Measurements from ENCODE around the gene UGT1A9. TPM values are rescaled to one million over a fixed set of nuclear protein-coding genes. Genes with fewer than 3 reads are reported as not detected.

UGT1A9 gene
- total and polyA plus RNA-seq, 2 experiments from 2014 or later: not detected

DNA sequence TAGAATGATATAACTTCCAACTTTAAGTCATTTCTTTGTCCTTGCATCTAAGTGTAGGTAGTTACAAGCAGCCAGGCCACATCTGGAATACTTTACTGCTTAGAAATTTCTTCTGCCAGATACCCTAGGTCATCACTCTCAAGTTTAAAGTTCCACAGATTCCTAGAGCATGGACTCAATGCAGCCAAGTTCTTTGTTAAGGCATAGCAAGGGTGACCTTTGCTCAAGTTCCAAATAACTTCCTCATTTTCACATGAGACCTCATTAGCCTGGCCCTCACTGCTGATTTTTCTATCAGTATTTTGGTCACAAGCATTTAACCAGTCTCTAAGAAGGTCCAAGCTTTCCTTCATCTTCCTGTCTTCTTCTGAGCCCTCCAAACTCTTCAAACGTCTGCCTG is 7.8 kb upstream of the UGT1A9 start:
- Histone ChIP-seq H3K4me2 (ENCODE audit: unreplicated experiment) (no peak overlapping the region), H3K9me2 (ENCODE audit: insufficient read depth) (no peaks in the 10 kb centered on the region), H3K4me3 (no peak overlapping the region), H3K9ac (no peak overlapping the region), H3K27me3 (replicated peaks; ENCODE audit: insufficient read depth) (no peaks in the 10 kb centered on the region), H3K79me2 (ENCODE audit: insufficient read depth) (no peaks in the 10 kb centered on the region), H3K9me3 (ENCODE audit: low read depth) (no peaks in the 10 kb centered on the region), H4K20me1 (ENCODE audit: insufficient read depth) (no peaks in the 10 kb centered on the region), H3K27ac (no peak overlapping the region), H3K36me3 (ENCODE audit: low read depth) (no peaks in the 10 kb centered on the region), H2AFZ (no peak overlapping the region), H3F3A (ENCODE audit: insufficient read depth) (no peaks in the 10 kb centered on the region), H3K4me1 (ENCODE audit: insufficient read depth) (no peaks in the 10 kb centered on the region)
- WGBS, 2 experiments (ENCODE audit: low coverage in 1 of 2, low lambda C conversion rate in 2 of 2, missing lambda C conversion rate in 2 of 2): 0% methylated on average over 1 of the region's 1 CpG
- in situ Hi-C loops (cut with MboI): no loop called here
- no peak for TF ChIP-seq EZH2phosphoT487 (IDR thresholded peaks at IDR 0.05; ENCODE audit: insufficient read depth, low read depth)
- TF ChIP-seq EZH2 (IDR thresholded peaks at IDR 0.05; ENCODE audit: insufficient read depth, poor library complexity, severe bottlenecking): no peak
- no peak for DNase-seq

DNA sequence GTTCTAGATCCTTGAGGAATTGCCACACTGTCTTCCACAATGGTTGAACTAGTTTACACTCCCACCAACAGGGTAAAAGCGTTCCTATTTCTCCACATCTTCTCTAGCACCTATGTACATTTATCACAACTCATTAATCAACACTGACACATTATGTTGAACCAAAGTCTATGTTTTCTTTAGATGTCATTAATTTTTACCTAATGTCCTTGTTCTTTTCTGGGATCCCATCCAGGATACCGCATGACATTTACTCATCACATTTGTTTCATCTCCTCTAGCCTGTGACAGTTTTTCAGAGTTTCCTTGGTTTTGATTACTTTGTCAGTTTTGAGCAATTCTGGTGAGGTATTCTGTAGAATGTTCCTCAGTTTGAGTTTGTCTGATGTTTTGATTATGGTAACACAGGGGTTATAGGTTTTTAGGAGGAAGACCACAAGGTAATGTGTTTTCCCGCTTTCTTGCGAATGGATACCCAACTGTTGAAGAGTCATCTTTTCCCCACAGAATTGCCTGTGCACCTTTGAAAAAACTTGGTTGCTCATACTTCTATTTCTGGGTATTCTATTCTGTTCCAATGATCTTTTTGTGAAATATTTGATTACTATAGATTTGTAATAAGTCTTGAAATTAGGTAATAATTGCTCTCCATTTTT is 3.0 kb upstream of the UGT1A9 start:
- no peaks in the 10 kb centered on the region; the same call in 1 of the 2 replicates for H3K27me3 ChIP-seq (replicated peaks; ENCODE audit: insufficient read depth)
- H3K4me2 ChIP-seq (ENCODE audit: unreplicated experiment): no peak overlapping the region
- no peaks in the 10 kb centered on the region for H3K4me1 ChIP-seq (ENCODE audit: insufficient read depth)
- no peaks in the 10 kb centered on the region for H3F3A ChIP-seq (ENCODE audit: insufficient read depth)
- H3K9me2 ChIP-seq (ENCODE audit: insufficient read depth): no peaks in the 10 kb centered on the region
- H3K9ac ChIP-seq: no peak overlapping the region
- no peaks in the 10 kb centered on the region for H4K20me1 ChIP-seq (ENCODE audit: insufficient read depth)
- no peaks in the 10 kb centered on the region for H3K9me3 ChIP-seq (ENCODE audit: low read depth)
- in situ Hi-C loops (cut with MboI): no loop called here
- TF ChIP-seq EZH2 (IDR thresholded peaks at IDR 0.05; ENCODE audit: insufficient read depth, poor library complexity, severe bottlenecking) (no peak), EZH2phosphoT487 (IDR thresholded peaks at IDR 0.05; ENCODE audit: insufficient read depth, low read depth) (no peak)
- 45 to 56% methylated on average over 4 of the region's 4 CpGs for WGBS, 2 experiments (ENCODE audit: low coverage in 1 of 2, low lambda C conversion rate in 2 of 2, missing lambda C conversion rate in 2 of 2)
- no peak overlapping the region for H3K4me3 ChIP-seq
- H2AFZ ChIP-seq: no peak overlapping the region
- no peaks in the 10 kb centered on the region for H3K36me3 ChIP-seq (ENCODE audit: low read depth)
- no peak for DNase-seq
- H3K27ac ChIP-seq: no peak overlapping the region
- H3K79me2 ChIP-seq (ENCODE audit: insufficient read depth): no peaks in the 10 kb centered on the region

DNA sequence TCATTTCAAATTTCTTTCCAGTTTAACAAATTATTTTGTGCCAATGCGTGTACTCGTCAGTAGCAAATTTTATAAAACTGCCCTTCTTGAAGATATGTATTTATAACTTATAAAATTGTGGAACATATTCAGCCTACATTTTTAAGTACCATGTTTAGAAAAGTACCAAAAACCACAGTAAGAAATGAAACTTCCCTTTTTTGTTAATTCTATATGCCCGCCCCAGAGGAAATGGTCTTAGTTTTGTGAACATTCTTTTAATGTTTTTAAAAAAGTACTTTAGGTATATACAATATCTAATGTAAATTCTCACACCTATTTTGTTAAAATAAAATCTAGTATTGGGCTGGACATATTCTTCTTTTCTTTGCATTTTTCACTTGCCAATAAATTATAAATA is 1.2 kb downstream of the UGT1A9 start:
- TF ChIP-seq EZH2phosphoT487 (IDR thresholded peaks at IDR 0.05; ENCODE audit: insufficient read depth, low read depth): no peak
- TF ChIP-seq EZH2 (IDR thresholded peaks at IDR 0.05; ENCODE audit: insufficient read depth, poor library complexity, severe bottlenecking): no peak
- Histone ChIP-seq H3K4me2 (ENCODE audit: unreplicated experiment) (no peak overlapping the region), H3K27me3 (replicated peaks; ENCODE audit: insufficient read depth) (no peaks in the 10 kb centered on the region; the same call in 1 of the 2 replicates), H3K9me2 (ENCODE audit: insufficient read depth) (no peaks in the 10 kb centered on the region), H3K9me3 (ENCODE audit: low read depth) (no peaks in the 10 kb centered on the region), H3K36me3 (ENCODE audit: low read depth) (no peaks in the 10 kb centered on the region), H3K4me1 (ENCODE audit: insufficient read depth) (no peaks in the 10 kb centered on the region), H3F3A (ENCODE audit: insufficient read depth) (no peaks in the 10 kb centered on the region), H4K20me1 (ENCODE audit: insufficient read depth) (no peaks in the 10 kb centered on the region), H2AFZ (no peak overlapping the region), H3K9ac (no peak overlapping the region), H3K4me3 (no peak overlapping the region), H3K27ac (no peak overlapping the region), H3K79me2 (ENCODE audit: insufficient read depth) (no peaks in the 10 kb centered on the region)
- 70 to 75% methylated on average over 3 of the region's 3 CpGs for WGBS, 2 experiments (ENCODE audit: low coverage in 1 of 2, low lambda C conversion rate in 2 of 2, missing lambda C conversion rate in 2 of 2)
- no peak for DNase-seq
- in situ Hi-C loops (cut with MboI): no loop called here

DNA sequence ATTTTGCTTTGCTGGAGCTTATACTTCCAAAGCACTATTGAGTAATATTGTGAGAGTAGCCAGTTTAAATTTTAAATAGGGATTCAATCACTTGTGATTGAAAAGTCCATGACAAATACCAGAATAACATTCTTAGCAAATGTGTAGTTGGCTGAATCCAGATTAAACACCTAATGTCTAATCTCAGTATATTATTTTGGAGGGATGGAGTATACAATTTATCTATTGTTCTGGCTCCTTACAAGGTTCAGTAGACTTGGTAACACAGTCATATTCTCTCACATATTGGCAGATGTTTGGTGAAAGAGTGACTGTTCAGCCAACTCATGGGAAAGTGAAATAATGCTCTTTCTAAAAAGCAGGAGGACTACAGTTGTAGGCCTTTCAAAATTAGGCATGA is 2.2 kb downstream of the UGT1A9 start:
- DNase-seq: no peak
- in situ Hi-C loops (cut with MboI): no loop called here
- Histone ChIP-seq H2AFZ (no peak overlapping the region), H3K4me3 (no peak overlapping the region), H4K20me1 (ENCODE audit: insufficient read depth) (no peaks in the 10 kb centered on the region), H3K27ac (no peak overlapping the region), H3K4me1 (ENCODE audit: insufficient read depth) (no peaks in the 10 kb centered on the region), H3K9me2 (ENCODE audit: insufficient read depth) (no peaks in the 10 kb centered on the region), H3K27me3 (replicated peaks; ENCODE audit: insufficient read depth) (no peaks in the 10 kb centered on the region; the same call in 1 of the 2 replicates), H3K9me3 (ENCODE audit: low read depth) (no peaks in the 10 kb centered on the region), H3K4me2 (ENCODE audit: unreplicated experiment) (no peak overlapping the region), H3K36me3 (ENCODE audit: low read depth) (no peaks in the 10 kb centered on the region), H3K9ac (no peak overlapping the region), H3F3A (ENCODE audit: insufficient read depth) (no peaks in the 10 kb centered on the region), H3K79me2 (ENCODE audit: insufficient read depth) (no peaks in the 10 kb centered on the region)
- TF ChIP-seq EZH2 (IDR thresholded peaks at IDR 0.05; ENCODE audit: insufficient read depth, poor library complexity, severe bottlenecking) (no peak), EZH2phosphoT487 (IDR thresholded peaks at IDR 0.05; ENCODE audit: insufficient read depth, low read depth) (no peak)

DNA sequence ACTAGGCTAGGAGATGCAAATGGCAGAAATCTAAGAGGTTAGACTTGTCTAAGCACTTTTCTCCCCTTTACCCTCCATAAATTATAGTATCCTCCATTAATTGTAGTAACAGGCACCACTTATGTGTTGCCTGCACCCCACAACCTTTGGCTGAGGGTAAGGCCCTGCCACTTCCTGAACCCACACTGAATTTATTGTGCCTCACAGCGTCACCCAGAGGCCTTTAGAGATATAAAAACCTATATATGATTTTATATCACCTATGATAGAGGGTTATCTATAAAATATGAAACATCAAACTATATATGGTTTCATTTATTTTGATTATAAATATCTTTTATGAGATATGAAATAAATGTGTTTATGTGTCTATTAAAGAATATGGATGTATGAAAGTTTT is 2.6 kb downstream of the UGT1A9 start:
- Histone ChIP-seq H3K27me3 (replicated peaks; ENCODE audit: insufficient read depth) (no peaks in the 10 kb centered on the region; the same call in 1 of the 2 replicates), H3K4me1 (ENCODE audit: insufficient read depth) (no peaks in the 10 kb centered on the region), H3K27ac (no peak overlapping the region), H3K9ac (no peak overlapping the region), H3K4me3 (no peak overlapping the region), H3K4me2 (ENCODE audit: unreplicated experiment) (no peak overlapping the region), H3K36me3 (ENCODE audit: low read depth) (no peaks in the 10 kb centered on the region), H2AFZ (no peak overlapping the region), H3F3A (ENCODE audit: insufficient read depth) (no peaks in the 10 kb centered on the region), H3K79me2 (ENCODE audit: insufficient read depth) (no peaks in the 10 kb centered on the region), H3K9me3 (ENCODE audit: low read depth) (no peaks in the 10 kb centered on the region), H4K20me1 (ENCODE audit: insufficient read depth) (no peaks in the 10 kb centered on the region), H3K9me2 (ENCODE audit: insufficient read depth) (no peaks in the 10 kb centered on the region)
- TF ChIP-seq EZH2 (IDR thresholded peaks at IDR 0.05; ENCODE audit: insufficient read depth, poor library complexity, severe bottlenecking) (no peak), EZH2phosphoT487 (IDR thresholded peaks at IDR 0.05; ENCODE audit: insufficient read depth, low read depth) (no peak)
- no peak for DNase-seq
- WGBS, 2 experiments (ENCODE audit: low coverage in 1 of 2, low lambda C conversion rate in 2 of 2, missing lambda C conversion rate in 2 of 2): 0 to 7% methylated on average over 1 of the region's 1 CpG
- in situ Hi-C loops (cut with MboI): no loop called here
